Left kidney (tissue), 8 donors: ENCODE measurements around the gene PPP1R15A. TPM values are rescaled to one million over a fixed set of nuclear protein-coding genes. Genes with fewer than 3 reads are reported as not detected.
"Not testable (repeated sequence)": the region's sequence is repeated elsewhere in the genome, so short reads cannot be mapped to it uniquely, and the experiment has no call there.

Experiments
- DNase-seq: peaks from one replicate; pipeline ENCODE4 v3.0.0-alpha.2; 2013
- long read RNA-seq, 8 donors: transcript quantifications; one replicate each; lab custom pipeline, GENCODE V29; 2026
- polyA plus RNA-seq: library from polyadenylated mRNA; unstranded; fragments of 120-200 nt; gene quantifications from one replicate; pipeline ENCODE4 v1.2.1, GENCODE V29; 2013; ENCODE audit not compliant: insufficient read length

Gene PPP1R15A
- polyA plus RNA-seq = 33.8 TPM
- long read RNA-seq, donor 1, transcript PPP1R15A-202 (1 exons, 1,725 nt) = major isoform, 11 of 55 reads
- long read RNA-seq, donor 1, transcript PPP1R15A-201 (3 exons, 2,378 nt) = minor isoform, 7 of 55 reads
- long read RNA-seq, donor 1, partial matches to known transcripts = 37 of 55 reads
- long read RNA-seq, donor 1, other reads (novel, unspliced or antisense) = 0 of 55 reads
- long read RNA-seq, donor 2, transcript PPP1R15A-202 (1 exons, 1,725 nt) = major isoform, 11 of 36 reads
- long read RNA-seq, donor 2, partial matches to known transcripts = 22 of 36 reads
- long read RNA-seq, donor 2, other reads (novel, unspliced or antisense) = 0 of 36 reads
- long read RNA-seq, donor 3, transcript PPP1R15A-202 (1 exons, 1,725 nt) = major isoform, 8 of 38 reads
- long read RNA-seq, donor 3, partial matches to known transcripts = 27 of 38 reads
- long read RNA-seq, donor 3, other reads (novel, unspliced or antisense) = 0 of 38 reads
- long read RNA-seq, donor 4, partial matches to known transcripts = 0 of 3 reads
- long read RNA-seq, donor 4, other reads (novel, unspliced or antisense) = 0 of 3 reads
- long read RNA-seq, donor 5, transcript PPP1R15A-202 (1 exons, 1,725 nt) = minor isoform, 13 of 46 reads
- long read RNA-seq, donor 5, transcript PPP1R15A-201 (3 exons, 2,378 nt) = major isoform, 21 of 46 reads
- long read RNA-seq, donor 5, partial matches to known transcripts = 12 of 46 reads
- long read RNA-seq, donor 5, other reads (novel, unspliced or antisense) = 0 of 46 reads
- long read RNA-seq, donor 6, transcript PPP1R15A-202 (1 exons, 1,725 nt) = major isoform, 11 of 61 reads
- long read RNA-seq, donor 6, transcript PPP1R15A-201 (3 exons, 2,378 nt) = minor isoform, 10 of 61 reads
- long read RNA-seq, donor 6, partial matches to known transcripts = 40 of 61 reads
- long read RNA-seq, donor 6, other reads (novel, unspliced or antisense) = 0 of 61 reads
- long read RNA-seq, donor 7, transcript PPP1R15A-201 (3 exons, 2,378 nt) = major isoform, 15 of 65 reads
- long read RNA-seq, donor 7, transcript PPP1R15A-202 (1 exons, 1,725 nt) = minor isoform, 12 of 65 reads
- long read RNA-seq, donor 7, partial matches to known transcripts = 38 of 65 reads
- long read RNA-seq, donor 7, other reads (novel, unspliced or antisense) = 0 of 65 reads
- long read RNA-seq, donor 8, transcript PPP1R15A-202 (1 exons, 1,725 nt) = major isoform, 5 of 11 reads
- long read RNA-seq, donor 8, partial matches to known transcripts = 5 of 11 reads
- long read RNA-seq, donor 8, other reads (novel, unspliced or antisense) = 0 of 11 reads

DNA sequence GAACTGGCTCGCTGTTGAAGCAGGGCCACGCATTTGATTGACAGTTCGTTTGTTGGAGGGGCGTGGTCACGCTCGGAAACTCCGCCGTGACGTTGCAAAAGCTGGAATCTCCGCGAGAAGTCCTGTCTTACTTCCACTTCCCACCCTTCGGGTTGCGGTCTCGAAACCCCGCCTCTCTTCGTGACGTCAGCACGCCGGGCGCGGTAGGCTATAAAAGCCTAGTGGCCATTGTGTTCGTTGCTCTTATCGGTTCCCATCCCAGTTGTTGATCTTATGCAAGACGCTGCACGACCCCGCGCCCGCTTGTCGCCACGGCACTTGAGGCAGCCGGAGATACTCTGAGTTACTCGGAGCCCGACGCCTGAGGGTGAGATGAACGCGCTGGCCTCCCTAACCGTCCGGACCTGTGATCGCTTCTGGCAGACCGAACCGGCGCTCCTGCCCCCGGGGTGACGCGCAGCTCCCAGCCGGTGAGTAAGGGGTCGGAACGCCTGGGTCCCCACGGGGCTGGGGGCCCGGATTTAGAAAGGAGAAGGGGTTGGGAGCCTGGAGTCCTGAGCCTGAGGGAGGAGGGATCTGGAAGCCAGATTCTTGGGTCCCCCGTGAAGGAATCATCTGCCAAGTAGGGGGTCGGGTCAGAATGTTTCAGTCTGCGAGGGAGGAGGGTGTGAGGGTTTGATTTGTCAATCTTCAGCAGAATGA is at the start of gene PPP1R15A:
TSS of gene PPP1R15A (plus strand) at position 240 of the 702 bp plus-strand sequence. CDS start 813 bp downstream, outside the sequence.
- DNase-seq = peak; percentile 99

DNA sequence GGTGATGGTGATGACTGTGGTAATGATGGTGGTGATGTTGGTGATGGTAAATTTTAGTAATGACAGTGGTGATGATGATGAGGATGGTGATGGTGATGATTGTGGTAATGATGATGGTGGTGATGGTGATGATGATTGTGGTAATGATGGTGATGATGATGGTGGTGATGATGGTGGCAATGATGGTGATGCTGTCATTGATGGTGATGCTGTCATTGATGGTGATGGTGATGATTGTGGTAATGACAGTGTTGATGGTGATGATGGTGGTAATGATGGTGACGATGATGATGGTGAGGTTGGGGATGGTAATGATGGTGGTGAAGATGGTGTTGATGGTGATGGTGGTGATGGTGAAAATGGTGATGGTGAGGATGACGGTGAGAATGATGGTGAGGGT is 49.7 kb upstream of the PPP1R15A start:
- DNase-seq = no peak

GRCh38 chr19:48826606-48827020 is 45.6 kb upstream of the PPP1R15A start:
- no peak for DNase-seq

DNA sequence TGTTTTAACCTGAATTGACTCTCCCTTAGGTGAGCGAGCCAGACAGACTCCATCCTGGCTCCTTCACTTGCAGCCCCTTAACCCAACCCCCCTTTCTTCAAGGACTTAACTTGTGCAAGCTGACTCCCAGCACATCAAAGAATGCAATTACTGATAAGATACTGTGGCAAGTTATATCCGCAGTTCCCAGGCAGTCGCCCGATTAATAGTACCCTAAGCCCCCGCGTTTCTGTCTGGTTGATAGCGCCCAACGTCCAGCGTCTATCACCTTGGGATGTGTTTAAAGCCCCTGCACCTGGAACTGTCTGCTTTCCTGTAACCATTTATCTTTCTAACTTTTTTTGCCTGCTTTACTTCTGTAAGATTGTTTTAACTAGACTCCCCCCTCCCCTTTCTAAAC is 42.1 kb upstream of the PPP1R15A start:
- DNase-seq = no peak

DNA sequence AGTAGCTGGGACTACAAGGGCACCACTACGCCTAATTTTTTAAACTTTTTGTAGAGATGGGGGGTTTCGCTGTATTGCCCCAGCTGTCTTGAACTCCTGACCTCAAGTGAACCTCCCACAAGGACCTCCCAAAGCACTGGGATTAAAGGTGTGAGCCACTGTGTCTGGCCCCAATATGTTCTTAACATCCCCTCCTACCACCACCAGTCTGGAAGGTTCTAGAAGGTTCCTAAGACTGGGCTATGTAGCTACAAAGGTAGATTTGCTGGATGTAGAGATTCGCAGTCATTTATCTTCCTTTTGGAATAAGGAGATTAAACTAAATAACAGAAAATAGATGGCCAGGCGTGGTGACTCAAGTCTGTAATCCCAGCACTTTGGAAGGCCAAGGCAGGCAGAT is 41.3 kb upstream of the PPP1R15A start:
- DNase-seq = no peak

GRCh38 chr19:48833049-48833448 is 39.2 kb upstream of the PPP1R15A start:
- DNase-seq = no peak

DNA sequence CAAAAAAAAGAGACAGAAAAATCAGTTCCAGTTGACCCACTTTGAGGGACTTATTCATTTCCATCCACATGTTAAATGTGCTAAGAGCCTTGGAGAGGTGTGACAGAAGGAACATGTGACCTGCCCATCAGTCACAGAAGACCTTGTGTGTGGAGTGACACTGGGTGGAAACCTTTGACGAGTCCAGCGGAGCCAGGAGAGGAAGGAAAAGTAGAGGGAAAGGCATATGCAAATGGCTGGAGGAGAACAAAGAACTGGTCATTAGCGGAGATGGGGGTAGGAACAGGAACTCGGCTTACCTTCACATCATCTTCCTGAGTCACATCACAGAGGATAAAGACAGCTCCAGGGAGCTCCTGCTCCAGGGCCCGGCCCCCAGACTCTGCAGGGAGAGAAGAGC is 38.2 kb upstream of the PPP1R15A start:
- DNase-seq = no peak

DNA sequence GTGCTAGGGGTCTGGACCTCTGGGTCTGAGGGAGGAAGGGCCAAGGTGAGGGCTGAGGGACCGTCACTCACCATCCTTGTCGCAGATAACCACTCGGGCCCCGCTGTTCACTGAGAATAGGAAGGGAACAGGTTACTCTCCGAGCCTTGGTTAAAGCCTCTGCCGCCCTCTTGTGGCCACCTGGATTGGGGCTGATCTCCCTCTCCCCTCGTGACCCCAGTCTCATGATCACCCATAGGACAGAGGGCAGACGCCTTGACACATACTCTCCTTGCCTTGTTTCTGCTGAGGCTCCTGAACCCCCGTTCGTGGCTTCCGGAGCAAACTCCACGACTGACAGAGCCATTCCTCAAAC is 36.5 kb upstream of the PPP1R15A start:
- DNase-seq = peak; percentile 91

DNA sequence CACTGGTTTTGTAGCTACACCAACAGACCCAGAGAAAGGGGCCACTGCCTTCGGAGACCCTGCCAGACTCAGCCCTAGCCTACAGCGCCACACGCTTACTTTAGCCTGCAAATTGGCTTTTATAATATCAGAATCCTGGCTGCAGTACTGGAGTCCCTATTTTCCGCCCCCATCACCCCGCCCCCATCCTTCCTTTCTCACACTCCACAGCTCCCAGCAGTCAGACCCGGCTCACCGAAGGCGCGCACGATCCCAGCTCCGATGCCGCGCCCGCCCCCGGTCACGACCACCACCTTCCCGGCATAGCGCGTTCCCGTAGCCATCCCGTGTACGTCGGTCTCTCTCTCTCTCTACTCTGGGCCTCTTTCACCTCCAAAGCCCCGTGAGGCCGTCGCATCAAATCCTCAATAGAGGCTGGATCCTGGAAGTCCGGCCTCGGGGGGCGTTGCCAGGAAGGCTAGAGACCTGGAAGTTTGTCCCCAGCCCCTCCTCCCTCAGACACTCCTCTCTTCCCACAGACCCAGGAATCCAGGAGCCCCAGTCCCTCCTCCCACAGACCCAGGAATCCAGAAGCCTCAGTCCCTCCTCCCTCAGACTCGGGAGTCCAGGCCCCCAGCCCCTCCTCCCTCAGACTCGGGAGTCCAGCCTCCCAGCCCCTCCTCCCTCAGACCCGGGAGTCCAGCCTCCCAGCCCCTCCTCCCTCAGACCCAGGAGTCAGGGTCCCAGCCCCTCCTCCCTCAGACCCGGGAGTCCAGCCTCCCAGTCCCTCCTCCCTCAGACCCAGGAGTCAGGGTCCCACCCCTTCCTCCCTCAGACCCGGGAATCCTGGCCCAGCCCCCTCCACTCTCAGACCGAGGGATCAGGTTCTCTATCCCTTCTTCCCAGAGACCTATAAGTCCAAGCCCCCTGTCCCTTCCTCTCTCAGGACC is 35.9 kb upstream of the PPP1R15A start, which contains the start of gene HSD17B14:
TSS of gene HSD17B14 (minus strand) at position 403 of the 929 bp plus-strand sequence. CDS start at position 323, 80 bp downstream.
- peak; percentile 61 for DNase-seq

DNA sequence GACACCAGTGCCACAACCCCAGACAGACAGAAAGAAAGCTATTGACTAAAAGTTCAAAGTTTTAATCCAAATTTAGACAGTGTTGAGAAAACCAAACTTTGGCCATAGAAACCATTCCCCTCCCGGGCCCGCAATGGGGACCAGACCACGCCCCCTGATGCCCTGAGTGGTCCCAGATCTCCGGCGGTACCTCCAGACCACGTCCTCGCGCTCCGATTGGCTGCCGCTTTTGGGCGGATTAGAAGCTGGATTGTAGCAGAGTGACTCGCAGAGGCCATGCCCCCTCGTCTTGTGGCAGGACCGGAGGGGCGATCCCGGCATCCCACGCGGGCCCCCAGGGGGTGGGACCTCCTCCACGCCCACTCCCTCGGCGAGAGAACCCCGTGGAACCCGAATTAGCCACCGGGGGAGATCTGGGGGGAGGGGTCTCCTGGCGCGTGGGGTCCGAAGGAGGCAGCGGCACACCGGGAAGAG is 35.1 kb upstream of the PPP1R15A start:
- DNase-seq = peak; percentile 75

DNA sequence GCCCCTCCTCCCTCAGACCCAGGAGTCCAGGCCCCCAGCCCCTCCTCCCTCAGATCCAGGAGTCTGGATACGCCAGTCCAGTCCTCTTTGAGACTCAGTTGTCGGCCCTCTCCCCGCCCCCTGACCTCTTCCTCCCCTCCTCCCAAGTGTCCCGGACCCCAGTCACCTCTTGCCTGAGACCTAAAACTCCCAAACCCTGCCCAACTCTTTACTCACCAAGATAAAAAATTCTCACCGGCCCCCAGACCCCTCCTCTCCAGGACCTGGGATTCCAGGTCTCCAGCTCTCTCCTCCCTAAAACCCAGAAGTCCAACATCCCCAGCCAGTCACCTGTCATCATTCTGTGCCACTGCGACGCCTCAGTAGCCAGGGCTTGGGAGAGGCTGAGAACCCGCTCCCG is 34.5 kb upstream of the PPP1R15A start:
- no peak for DNase-seq

DNA sequence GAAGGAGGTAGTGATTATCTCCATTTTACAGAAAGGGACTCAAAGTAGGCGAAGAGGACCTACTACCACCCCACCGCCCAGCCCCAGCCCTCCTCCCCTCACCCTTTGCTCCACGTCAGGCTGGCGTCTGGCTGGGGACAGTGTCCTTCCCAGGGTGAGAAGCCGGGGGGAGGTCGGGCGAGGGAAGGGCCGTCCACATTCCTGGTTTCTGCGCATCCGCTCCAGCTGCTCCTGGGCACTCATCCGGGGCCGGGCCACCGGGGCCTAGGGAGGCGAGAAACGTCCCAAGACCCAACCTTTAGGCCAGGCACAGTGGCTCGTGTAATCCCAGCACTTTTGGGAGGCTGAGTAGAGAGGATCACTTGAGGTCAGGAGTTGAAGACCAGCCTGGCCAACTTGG is 31.2 kb upstream of the PPP1R15A start:
- no peak for DNase-seq

- no peak for DNase-seq
These were observed 30.6 kb upstream of the PPP1R15A start for GRCh38 chr19:48841571-48841970.

DNA sequence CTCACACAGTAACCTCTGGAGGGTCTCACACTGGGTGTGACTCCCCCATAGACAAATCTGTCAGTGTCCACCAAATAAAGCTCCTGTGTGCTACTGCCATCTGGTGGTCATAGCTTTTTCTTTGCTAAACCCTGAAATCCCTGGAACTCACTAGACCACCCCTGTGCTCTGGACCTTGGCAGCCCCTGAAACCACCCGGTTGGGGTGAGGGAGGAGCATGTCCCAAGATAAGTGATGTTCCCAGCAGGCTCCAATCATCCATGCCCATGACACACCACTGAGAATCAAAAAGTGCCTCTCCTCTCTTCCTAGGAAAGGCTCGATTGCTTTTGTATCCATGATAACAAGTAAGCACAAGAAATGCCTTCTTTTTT is 29.4 kb upstream of the PPP1R15A start:
- peak; percentile 74 for DNase-seq

GRCh38 chr19:48844472-48844871 is 27.7 kb upstream of the PPP1R15A start:
- DNase-seq = no peak

DNA sequence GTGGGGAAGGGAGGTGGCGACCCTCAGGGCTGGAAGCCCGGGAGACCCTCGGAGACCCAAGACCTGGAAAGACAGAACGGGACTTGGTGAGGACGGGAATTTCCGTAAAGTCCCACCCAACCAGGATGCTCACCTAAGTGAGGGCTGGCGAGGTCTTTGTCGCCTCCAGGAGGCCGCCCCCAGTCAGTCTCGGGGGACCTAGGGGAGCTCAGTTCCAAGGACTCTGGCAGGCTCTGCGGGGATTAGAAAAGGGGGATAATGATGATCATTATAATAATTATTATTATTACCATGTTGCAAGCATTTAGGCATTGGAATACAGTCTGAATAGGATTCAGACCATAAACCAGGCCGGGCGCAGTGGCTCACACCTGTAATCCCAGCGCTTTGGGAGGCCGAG is 26.8 kb upstream of the PPP1R15A start:
- no peak for DNase-seq

- not testable (repeated sequence) for DNase-seq
These were observed 25.6 kb upstream of the PPP1R15A start for GRCh38 chr19:48846659-48847058.

DNA sequence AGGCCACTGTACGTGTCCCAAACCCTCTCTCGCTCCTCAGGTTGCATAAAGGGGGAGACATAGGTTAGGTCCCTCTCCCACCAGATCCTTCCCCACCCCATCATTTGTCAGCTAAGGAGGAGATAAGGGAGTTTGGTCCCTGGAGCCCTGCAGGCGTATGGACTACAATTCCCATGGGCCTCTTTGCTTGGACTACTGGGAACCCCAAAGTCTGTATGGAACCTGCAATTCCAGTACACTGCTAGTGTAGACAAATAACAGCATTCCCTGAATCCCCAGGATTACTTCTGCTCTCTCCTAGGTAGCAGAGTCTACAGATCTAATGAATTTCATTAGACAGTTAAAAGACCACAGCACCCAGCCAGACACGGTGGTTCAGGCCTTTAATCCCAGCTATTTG is 19.9 kb upstream of the PPP1R15A start:
- no peak for DNase-seq

- no peak for DNase-seq
These were observed 18.7 kb upstream of the PPP1R15A start for GRCh38 chr19:48853483-48853882.

DNA sequence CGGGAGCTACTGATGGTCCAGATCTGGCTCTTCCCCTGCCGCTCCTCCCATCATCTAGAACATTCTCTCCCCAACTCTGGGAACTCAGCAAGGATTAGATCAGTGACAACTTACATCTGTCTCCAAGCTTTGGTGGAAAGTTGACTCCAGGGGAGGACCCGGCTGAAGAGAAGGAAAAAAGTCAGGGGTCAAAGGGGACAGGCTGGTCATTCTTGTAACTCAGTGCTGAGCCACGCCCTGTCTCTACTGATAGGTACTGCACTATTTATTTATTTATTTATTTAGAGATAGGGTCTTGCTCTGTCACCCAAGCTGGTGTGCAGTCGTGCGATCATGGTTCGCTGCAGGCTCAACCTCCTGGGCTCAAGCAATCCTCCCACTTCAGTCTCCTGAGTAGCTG is 18.1 kb upstream of the PPP1R15A start:
- DNase-seq = no peak
